Testis (tissue), 3 donors: ENCODE data around the gene TNS1. TPM values are rescaled to one million over a fixed set of nuclear protein-coding genes. Genes with fewer than 3 reads are reported as not detected.

ENCODE experiments used
- DNase-seq: peaks from one replicate; pipeline ENCODE4 v3.0.0-alpha.2; 2019
- H3K27ac ChIP-seq, 2 donors: fragments of 200-600 bp; sonication (generic); one replicate each; pipeline ENCODE4 v1.5.1; 2019
- H3K27me3 ChIP-seq: fragments of 200-600 bp; sonication (generic); one replicate; pipeline ENCODE4 v1.5.1; 2019
- H3K36me3 ChIP-seq: fragments of 200-600 bp; sonication (generic); one replicate; pipeline ENCODE4 v1.5.1; 2017; ENCODE audit warnings: low read depth; ENCODE audit errors: missing control alignments
- H3K4me1 ChIP-seq: fragments of 200-600 bp; sonication (generic); one replicate; pipeline ENCODE4 v1.5.1; 2019
- H3K4me3 ChIP-seq, 2 donors: fragments of 200-600 bp; sonication (generic); one replicate each; pipeline ENCODE4 v1.5.1; 2017 to 2019
- H3K9me3 ChIP-seq: fragments of 200-600 bp; sonication (generic); one replicate; pipeline ENCODE4 v1.5.1; 2017
- POLR2A ChIP-seq: fragments of 450-650 bp; IDR thresholded peaks from one replicate; pipeline ENCODE4 v1.6.1; 2017; ENCODE audit warnings: antibody characterized with exemption, mild to moderate bottlenecking, moderate library complexity
- WGBS, 2 donors: methylation state at CpG; one replicate each; pipeline ENCODE4 v1.1.5; 2018; 5-methylcytosine and 5-hydroxymethylcytosine counted together
- intact Hi-C: fragments of 100-400 bp; cut with DNase I; formaldehyde crosslinking; loops from one replicate; pipeline ENCODE4 v1.15.1; 2023; ENCODE audit warnings: low total_unique reads
- polyA plus RNA-seq: library from polyadenylated mRNA; stranded (reverse); fragments of 350-450 nt; fragmentation: Illumina TruSeq; extraction: RNeasy Lipid Tissue Mini Kit (QIAGEN cat#74804); gene quantifications from one replicate; pipeline ENCODE4 v1.2.3, GENCODE V29; 2014; ENCODE audit warnings: low read depth, low replicate concordance; ENCODE audit not compliant: insufficient read depth
- total RNA-seq, 2 donors: library from RNA; depleted of rRNA; stranded (reverse); fragments of >200 nt; gene quantifications; one replicate each; pipeline ENCODE4 v1.2.3, GENCODE V29; 2016
- TF ChIP-seq, protein P1 (sequence below), 3 experiments: fragments of 450-650 bp in 2 of 3; fragments of 200-600 bp in 1 of 3; sonication (generic) in 1 of 3; IDR thresholded peaks; one replicate each; pipeline ENCODE4 v1.5.1; 2016 to 2019; ENCODE audit warnings: antibody characterized with exemption in 3 of 3, mild to moderate bottlenecking in 2 of 3, moderate library complexity in 1 of 3

The TNS1 gene
- total and polyA plus RNA-seq, 3 donors from 2014 or later = 75.9 to 256 (median 227) TPM

DNA sequence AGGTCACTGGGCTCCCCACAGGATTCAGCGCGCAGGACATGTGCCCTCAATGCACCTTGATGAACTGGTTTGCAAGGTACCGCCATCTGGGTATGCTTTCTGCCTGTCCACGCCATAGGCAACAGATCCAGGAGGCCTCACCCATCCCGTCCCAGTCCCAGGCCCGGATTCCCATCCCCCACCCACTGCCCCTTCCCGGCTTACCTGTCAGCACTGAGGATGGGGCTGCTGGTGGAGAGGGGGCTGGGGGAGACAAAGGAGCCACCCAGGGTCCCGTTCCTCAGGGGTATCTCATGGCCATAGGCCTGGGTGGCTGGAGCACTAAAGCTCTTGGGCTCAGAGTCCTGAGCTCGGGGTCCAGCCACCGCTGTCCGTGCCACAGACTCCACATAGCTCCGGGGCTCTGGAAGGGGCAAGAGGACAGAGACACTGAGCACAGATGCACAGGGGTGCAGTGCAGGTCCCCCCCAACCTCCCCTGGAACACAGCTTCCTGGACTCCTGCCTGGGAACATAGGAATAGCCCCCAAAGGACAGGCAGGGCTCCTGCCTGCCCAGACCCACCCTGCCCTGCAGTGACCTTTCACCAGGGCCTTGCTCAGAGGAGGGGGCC is 181.2 kb downstream of the TNS1 start:
- no peak overlapping the region for H3K27ac ChIP-seq
- peaks cover 23% of the 10 kb centered on the region for H3K4me1 ChIP-seq
- no peaks in the 10 kb centered on the region for H3K27me3 ChIP-seq
- intact Hi-C loops = no loop called here
- no peak for TF ChIP-seq POLR2A
- TF ChIP-seq, protein P1, sequence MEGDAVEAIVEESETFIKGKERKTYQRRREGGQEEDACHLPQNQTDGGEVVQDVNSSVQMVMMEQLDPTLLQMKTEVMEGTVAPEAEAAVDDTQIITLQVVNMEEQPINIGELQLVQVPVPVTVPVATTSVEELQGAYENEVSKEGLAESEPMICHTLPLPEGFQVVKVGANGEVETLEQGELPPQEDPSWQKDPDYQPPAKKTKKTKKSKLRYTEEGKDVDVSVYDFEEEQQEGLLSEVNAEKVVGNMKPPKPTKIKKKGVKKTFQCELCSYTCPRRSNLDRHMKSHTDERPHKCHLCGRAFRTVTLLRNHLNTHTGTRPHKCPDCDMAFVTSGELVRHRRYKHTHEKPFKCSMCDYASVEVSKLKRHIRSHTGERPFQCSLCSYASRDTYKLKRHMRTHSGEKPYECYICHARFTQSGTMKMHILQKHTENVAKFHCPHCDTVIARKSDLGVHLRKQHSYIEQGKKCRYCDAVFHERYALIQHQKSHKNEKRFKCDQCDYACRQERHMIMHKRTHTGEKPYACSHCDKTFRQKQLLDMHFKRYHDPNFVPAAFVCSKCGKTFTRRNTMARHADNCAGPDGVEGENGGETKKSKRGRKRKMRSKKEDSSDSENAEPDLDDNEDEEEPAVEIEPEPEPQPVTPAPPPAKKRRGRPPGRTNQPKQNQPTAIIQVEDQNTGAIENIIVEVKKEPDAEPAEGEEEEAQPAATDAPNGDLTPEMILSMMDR (IDR thresholded peaks at IDR 0.05) = no peak
- H3K36me3 ChIP-seq = no peaks in the 10 kb centered on the region
- no peak overlapping the region for H3K4me3 ChIP-seq
- 85 to 92% methylated on average over 9 to 12 of the region's 12 CpGs for WGBS, 2 donors
- DNase-seq = no peak
- H3K9me3 ChIP-seq = no peaks in the 10 kb centered on the region

DNA sequence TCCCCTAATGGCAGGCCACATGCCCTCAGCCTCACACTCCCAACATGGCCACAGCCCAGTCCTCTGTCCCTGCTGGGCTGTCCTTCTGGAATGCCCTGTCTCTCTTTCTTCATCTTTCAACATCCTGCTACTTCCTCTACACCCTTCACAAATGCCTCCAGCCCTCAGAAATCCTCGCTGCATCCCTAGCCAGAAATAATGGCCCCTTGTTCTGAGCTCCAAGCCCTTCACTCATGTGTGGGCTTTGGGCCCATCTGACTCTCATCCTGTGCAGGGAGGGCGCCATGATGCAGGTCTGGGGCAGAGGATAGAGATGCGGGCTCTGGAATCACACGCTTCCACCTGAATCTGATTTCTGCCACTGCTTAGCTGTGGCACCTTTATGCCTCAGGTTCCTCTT is 181.9 kb downstream of the TNS1 start:
- Histone ChIP-seq H3K27me3 (no peaks in the 10 kb centered on the region), H3K4me3 (no peak overlapping the region), H3K27ac (no peak overlapping the region), H3K36me3 (no peaks in the 10 kb centered on the region), H3K9me3 (no peaks in the 10 kb centered on the region), H3K4me1 (peaks cover 26% of the 10 kb centered on the region)
- TF ChIP-seq, protein P1 (IDR thresholded peaks at IDR 0.05) = no peak
- no peak for TF ChIP-seq POLR2A
- DNase-seq = no peak
- intact Hi-C loops = no loop called here
- 84 to 87% methylated on average over 4 of the region's 4 CpGs for WGBS, 2 donors

DNA sequence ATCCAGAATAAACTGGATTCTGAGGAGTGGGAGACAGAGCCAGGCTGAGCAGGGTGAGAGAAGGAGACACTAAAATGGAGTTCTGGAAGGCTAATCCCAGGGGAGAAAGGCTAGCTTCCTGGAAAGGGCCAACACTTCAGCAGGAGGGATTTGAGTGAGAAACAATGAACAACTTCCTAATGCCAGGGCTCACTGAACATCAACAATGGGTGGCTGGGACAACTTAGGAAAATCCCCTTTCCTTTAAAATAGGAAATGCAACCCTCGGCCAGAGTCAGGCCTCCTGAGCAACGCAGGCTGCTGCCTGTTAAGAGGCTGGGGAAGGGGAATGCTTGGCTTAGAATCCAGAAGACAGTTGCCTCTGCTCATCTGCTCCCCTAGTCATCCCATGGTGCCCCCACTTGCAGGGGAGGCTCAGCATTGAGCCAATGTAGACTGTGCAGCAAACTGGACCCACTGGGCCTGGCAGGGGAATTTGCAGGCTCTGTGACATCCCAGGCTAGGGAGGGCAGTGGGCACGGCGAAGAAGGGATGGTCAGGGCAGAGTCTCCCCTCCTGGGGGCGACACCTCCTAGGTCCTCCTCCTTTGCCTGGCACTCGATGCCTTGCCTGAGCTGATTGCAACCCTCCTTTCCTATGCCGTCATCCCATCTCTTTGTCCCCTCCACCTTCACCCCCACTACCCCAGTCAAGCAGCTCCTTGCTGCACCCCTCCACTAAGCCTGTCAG is 182.5 kb downstream of the TNS1 start:
- no peaks in the 10 kb centered on the region for H3K36me3 ChIP-seq
- H3K27me3 ChIP-seq = no peaks in the 10 kb centered on the region
- DNase-seq = no peak
- H3K4me1 ChIP-seq = peaks cover 27% of the 10 kb centered on the region
- no peaks in the 10 kb centered on the region for H3K9me3 ChIP-seq
- H3K4me3 ChIP-seq = no peak overlapping the region
- 63 to 79% methylated on average over 5 to 7 of the region's 7 CpGs for WGBS, 2 donors
- H3K27ac ChIP-seq = no peak overlapping the region
- TF ChIP-seq, protein P1 (IDR thresholded peaks at IDR 0.05) = no peak
- no peak for TF ChIP-seq POLR2A
- intact Hi-C loops = no loop called here

DNA sequence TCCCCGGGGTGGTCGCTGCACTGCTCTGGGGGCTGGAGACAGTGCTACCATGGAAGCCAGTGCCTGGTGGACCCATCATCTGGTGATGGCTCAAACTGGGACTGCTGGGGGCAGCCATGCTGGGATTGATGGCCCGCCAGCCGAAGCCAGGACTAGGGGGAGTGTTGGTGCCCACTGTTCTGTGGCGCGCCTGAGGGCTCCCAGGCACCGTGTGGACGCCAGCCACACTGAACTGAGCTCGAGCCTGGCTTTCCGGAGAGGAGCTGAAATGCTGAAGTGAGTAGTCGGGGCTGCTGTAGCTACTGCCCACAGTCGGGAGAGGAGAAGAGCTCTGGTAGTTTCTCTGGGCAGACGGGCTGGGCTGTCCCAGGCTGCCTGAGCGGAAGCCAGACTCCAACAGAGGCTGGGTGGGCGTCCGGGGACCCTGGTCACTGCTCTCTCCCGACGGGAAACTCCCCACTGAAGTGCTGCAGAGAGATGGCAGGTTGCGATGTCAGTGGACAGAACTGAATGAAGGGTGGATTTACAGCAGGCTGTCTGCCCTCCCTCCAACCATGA is 184.4 kb downstream of the TNS1 start:
- H3K36me3 ChIP-seq = no peaks in the 10 kb centered on the region
- no peaks in the 10 kb centered on the region for H3K27me3 ChIP-seq
- WGBS, 2 donors = 80 to 100% methylated on average over 1 to 19 of the region's 19 CpGs
- peaks cover 25% of the 10 kb centered on the region for H3K4me1 ChIP-seq
- DNase-seq = no peak
- H3K4me3 ChIP-seq = no peak overlapping the region
- intact Hi-C loops = no loop called here
- no peaks in the 10 kb centered on the region for H3K9me3 ChIP-seq
- TF ChIP-seq POLR2A = no peak
- TF ChIP-seq, protein P1 (IDR thresholded peaks at IDR 0.05) = no peak
- no peak overlapping the region for H3K27ac ChIP-seq
